ENCODE measurements around the gene LGALS4. TPM values are rescaled to one million over a fixed set of nuclear protein-coding genes. Genes with fewer than 3 reads are reported as not detected.
A peak's percentile ranks its signal among the peaks of the same experiment; 100 is the strongest.
"Not testable (repeated sequence)": the region's sequence is repeated elsewhere in the genome, so short reads cannot be mapped to it uniquely, and the experiment has no call there.

LGALS4 gene
- total RNA-seq, 1 experiment from 2014 or later = 959 TPM

- not testable (repeated sequence) for DNase-seq (ENCODE audit: low spot score)
Observed at GRCh38 chr19:38821230-38821825, 8.6 kb upstream of the LGALS4 start.

GRCh38 chr19:38819231-38819920 lies 6.6 kb upstream of the LGALS4 start:
- peak; percentile 74 for DNase-seq (ENCODE audit: low spot score)

- no peak for DNase-seq (ENCODE audit: low spot score)
Observed at GRCh38 chr19:38817081-38817480, 4.3 kb upstream of the LGALS4 start.

GRCh38 chr19:38816131-38816750 lies 3.5 kb upstream of the LGALS4 start:
- DNase-seq (ENCODE audit: low spot score) = no peak

- no peak for DNase-seq (ENCODE audit: low spot score)
Observed at GRCh38 chr19:38815059-38816001, 2.6 kb upstream of the LGALS4 start.

GRCh38 chr19:38813932-38814331 lies 1.2 kb upstream of the LGALS4 start:
- DNase-seq (ENCODE audit: low spot score) = not testable (repeated sequence)

- no peak for DNase-seq (ENCODE audit: low spot score)
Observed at GRCh38 chr19:38813323-38813722, 578 bp upstream of the LGALS4 start.

- DNase-seq (ENCODE audit: low spot score) = peak; percentile 57
Observed at GRCh38 chr19:38812009-38812840, 520 bp downstream of the LGALS4 start.

GRCh38 chr19:38809592-38810252 lies 3.0 kb downstream of the LGALS4 start:
- no peak for DNase-seq (ENCODE audit: low spot score)

GRCh38 chr19:38808741-38809140 lies 4.0 kb downstream of the LGALS4 start:
- DNase-seq (ENCODE audit: low spot score) = no peak

GRCh38 chr19:38807374-38808098 lies 5.2 kb downstream of the LGALS4 start:
- not testable (repeated sequence) for DNase-seq (ENCODE audit: low spot score)

GRCh38 chr19:38806371-38806770 lies 6.4 kb downstream of the LGALS4 start:
- DNase-seq (ENCODE audit: low spot score) = no peak

GRCh38 chr19:38805180-38805579 lies 7.6 kb downstream of the LGALS4 start:
- DNase-seq (ENCODE audit: low spot score) = no peak

- DNase-seq (ENCODE audit: low spot score) = no peak
Observed at GRCh38 chr19:38803543-38803942, 9.2 kb downstream of the LGALS4 start.

GRCh38 chr19:38801359-38802095 lies 11.2 kb downstream of the LGALS4 start:
- DNase-seq (ENCODE audit: low spot score) = no peak

- no peak for DNase-seq (ENCODE audit: low spot score)
Observed at GRCh38 chr19:38800577-38801347, 12.0 kb downstream of the LGALS4 start.

- no peak for DNase-seq (ENCODE audit: low spot score)
Observed at GRCh38 chr19:38799104-38799503, 13.6 kb downstream of the LGALS4 start.

- DNase-seq (ENCODE audit: low spot score) = not testable (repeated sequence)
Observed at GRCh38 chr19:38797781-38798180, 15.0 kb downstream of the LGALS4 start.

Measured in HT-29 (cell line).